ENCODE measurements around the gene OR4D9. TPM values are rescaled to one million over a fixed set of nuclear protein-coding genes. Genes with fewer than 3 reads are reported as not detected.
"Not testable (repeated sequence)": the region's sequence is repeated elsewhere in the genome, so short reads cannot be mapped to it uniquely, and the experiment has no call there.

OR4D9 gene
- total and polyA plus RNA-seq, 11 donors = not detected

DNA sequence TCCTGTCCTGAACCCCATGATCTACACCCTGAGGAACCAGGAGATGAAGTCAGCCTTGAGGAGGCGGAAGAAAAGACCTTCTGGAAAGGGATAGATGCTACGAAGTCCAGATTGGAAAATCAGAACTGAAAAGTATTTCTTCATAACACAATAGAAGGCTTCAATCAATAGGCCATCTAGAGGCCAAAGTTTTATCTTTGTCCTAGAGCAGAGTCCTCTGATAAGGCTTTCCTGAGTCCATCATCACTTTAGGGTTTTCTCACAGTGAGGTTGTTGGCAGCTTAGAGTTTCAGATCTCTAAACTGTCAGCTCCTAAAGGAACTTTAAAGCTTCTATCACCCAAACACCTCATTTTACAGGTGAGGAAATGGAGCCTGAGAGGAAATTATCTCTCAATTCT, 21.3 kb downstream of the OR4D9 start:
- Histone ChIP-seq H3K4me1 (peaks cover 0 to 10% (median 0%) of the 10 kb centered on the region in 12 donors), H3K9me3 (no peaks in the 10 kb centered on the region), H3K4me3 (no peak overlapping the region), H3K36me3 (no peaks in the 10 kb centered on the region), H3K27me3 (no peaks in the 10 kb centered on the region), H3K27ac (no peak overlapping the region)
- 74 to 81% (median 77%) methylated on average over 2 of the region's 2 CpGs for WGBS, 4 donors
- no peak for TF ChIP-seq POLR2A (IDR thresholded peaks at IDR 0.05)
- TF ChIP-seq, protein P1, sequence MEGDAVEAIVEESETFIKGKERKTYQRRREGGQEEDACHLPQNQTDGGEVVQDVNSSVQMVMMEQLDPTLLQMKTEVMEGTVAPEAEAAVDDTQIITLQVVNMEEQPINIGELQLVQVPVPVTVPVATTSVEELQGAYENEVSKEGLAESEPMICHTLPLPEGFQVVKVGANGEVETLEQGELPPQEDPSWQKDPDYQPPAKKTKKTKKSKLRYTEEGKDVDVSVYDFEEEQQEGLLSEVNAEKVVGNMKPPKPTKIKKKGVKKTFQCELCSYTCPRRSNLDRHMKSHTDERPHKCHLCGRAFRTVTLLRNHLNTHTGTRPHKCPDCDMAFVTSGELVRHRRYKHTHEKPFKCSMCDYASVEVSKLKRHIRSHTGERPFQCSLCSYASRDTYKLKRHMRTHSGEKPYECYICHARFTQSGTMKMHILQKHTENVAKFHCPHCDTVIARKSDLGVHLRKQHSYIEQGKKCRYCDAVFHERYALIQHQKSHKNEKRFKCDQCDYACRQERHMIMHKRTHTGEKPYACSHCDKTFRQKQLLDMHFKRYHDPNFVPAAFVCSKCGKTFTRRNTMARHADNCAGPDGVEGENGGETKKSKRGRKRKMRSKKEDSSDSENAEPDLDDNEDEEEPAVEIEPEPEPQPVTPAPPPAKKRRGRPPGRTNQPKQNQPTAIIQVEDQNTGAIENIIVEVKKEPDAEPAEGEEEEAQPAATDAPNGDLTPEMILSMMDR (IDR thresholded peaks at IDR 0.05) = no peak
- ATAC-seq = no peak
- intact Hi-C loops (cut with DNase I) = loop anchor here in 4 of 10 donors (10.0 kb wide), 1 partner anchor 272 kb away; no protein-coding TSS in a partner anchor
- DNase-seq = no peak

DNA sequence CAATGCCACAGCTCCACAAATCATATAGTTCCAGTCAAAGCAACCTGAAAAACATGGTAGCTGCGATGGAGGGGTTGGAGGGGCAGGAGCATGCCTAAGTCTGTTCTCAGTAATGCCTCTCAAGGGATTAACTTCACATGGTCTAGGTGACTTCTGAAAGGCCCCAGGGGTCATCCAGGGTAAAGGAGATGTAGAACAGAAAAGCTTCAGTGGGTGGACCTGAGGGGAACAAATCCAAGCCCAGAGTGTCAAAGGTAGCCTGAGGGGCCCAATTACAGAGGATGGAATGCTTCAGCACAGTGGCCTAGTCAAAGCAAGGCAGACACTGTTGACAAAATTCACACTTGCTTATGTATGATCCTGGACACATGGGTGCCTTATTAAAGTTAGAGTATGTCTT, 23.3 kb downstream of the OR4D9 start:
- H3K36me3 ChIP-seq = no peaks in the 10 kb centered on the region
- intact Hi-C loops (cut with DNase I) = loop anchor here in 9 of 10 donors (5.0 to 10.0 kb wide), 7 partner anchors 83 to 270 kb away; partner anchors contain the start of genes PATL1 (in 2 of the 9) and OSBP (in 1 of the 9)
- no peaks in the 10 kb centered on the region for H3K27me3 ChIP-seq
- no peak for ATAC-seq
- H3K4me3 ChIP-seq = no peak overlapping the region
- no peak for DNase-seq
- peaks cover 0 to 10% (median 0%) of the 10 kb centered on the region in 12 donors for H3K4me1 ChIP-seq
- 90 to 100% (median 96%) methylated on average over 1 of the region's 1 CpG for WGBS, 4 donors
- no peak for TF ChIP-seq POLR2A (IDR thresholded peaks at IDR 0.05)
- TF ChIP-seq, protein P1 (IDR thresholded peaks at IDR 0.05) = no peak
- no peaks in the 10 kb centered on the region for H3K9me3 ChIP-seq
- no peak overlapping the region for H3K27ac ChIP-seq

DNA sequence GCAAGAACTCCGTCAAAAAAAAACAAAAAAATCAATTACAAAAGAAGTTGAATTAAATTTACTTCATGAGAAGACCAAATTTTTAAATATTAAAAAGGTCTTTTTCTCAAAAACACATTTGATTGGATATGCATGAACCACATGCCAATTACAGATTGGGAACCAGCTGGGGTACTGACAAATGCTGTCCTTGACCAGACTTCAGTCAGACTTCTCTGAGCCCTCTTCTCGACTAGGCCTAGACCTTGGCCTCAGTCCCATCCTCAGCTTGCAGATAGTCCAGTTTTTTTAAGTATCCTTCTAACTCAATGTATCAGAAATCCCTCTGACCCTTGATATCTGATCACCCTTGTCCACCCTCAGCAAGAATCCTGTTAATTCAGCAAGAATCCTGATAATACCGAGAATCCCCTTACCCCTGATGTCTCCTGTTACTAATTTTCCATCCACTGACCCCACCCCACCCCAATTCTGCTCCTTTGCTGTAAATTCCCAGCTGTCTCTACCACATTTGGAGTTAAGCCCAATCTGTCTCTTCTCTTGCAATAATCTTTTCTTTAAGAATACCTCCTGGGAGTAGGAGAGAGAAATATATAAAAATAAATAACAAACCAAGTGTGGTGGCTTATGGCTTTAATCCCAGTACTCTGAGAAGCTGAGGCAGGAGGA, 30.9 kb downstream of the OR4D9 start:
- no peak for ATAC-seq
- H3K27ac ChIP-seq = no peak overlapping the region
- no peaks in the 10 kb centered on the region for H3K9me3 ChIP-seq
- H3K4me3 ChIP-seq = no peak overlapping the region
- 67 to 76% (median 68%) methylated on average over 3 of the region's 3 CpGs for WGBS, 4 donors
- no peak for DNase-seq
- H3K27me3 ChIP-seq = no peaks in the 10 kb centered on the region
- H3K4me1 ChIP-seq = peaks cover 0 to 6% (median 0%) of the 10 kb centered on the region in 12 donors
- intact Hi-C loops (cut with DNase I) = loop anchor here in 1 of 10 donors (5.0 to 10.0 kb wide), 2 partner anchors 133 to 255 kb away; no protein-coding TSS in a partner anchor
- TF ChIP-seq, protein P1 (IDR thresholded peaks at IDR 0.05) = no peak
- no peak for TF ChIP-seq POLR2A (IDR thresholded peaks at IDR 0.05)
- no peaks in the 10 kb centered on the region for H3K36me3 ChIP-seq

DNA sequence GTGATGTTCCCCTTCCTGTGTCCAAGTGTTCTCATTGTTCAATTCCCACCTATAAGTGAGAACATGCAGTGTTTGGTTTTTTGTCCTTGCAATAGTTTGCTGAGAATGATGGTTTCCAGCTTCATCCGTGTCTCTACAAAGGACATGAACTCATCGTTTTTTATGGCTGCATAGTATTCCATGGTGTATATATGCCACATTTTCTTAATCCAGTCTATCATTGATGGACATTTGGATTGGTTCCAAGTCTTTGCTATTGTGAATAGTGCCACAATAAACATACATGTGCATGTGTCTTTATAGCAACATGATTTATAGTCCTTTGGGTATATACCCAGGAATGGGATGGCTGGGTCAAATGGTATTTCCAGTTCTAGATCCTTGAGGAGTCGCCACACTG, 32.4 kb downstream of the OR4D9 start:
- intact Hi-C loops (cut with DNase I) = loop anchor here in 1 of 10 donors (5.0 to 10.0 kb wide), 2 partner anchors 131 to 254 kb away; no protein-coding TSS in a partner anchor
- H3K27me3 ChIP-seq, DNase-seq, H3K9me3 ChIP-seq, ATAC-seq, H3K27ac ChIP-seq, H3K4me3 ChIP-seq, H3K36me3 ChIP-seq: not testable (repeated sequence)
- WGBS, 4 donors = 87 to 100% (median 92%) methylated on average over 2 to 3 of the region's 3 CpGs
- peaks cover 0 to 14% (median 0%) of the 10 kb centered on the region in 12 donors for H3K4me1 ChIP-seq
